GM04503 (cell line): ENCODE data around the gene COL27A1.

Source experiments
- DNase-seq: peaks from one replicate; pipeline ENCODE4 v3.0.0-alpha.2; 2012; ENCODE audit warnings: low read depth

COL27A1 gene

GRCh38 chr9:114207034-114207810, 51.9 kb downstream of the COL27A1 start:
- DNase-seq: no peak

GRCh38 chr9:114207845-114208244, 52.5 kb downstream of the COL27A1 start:
- no peak for DNase-seq

DNA sequence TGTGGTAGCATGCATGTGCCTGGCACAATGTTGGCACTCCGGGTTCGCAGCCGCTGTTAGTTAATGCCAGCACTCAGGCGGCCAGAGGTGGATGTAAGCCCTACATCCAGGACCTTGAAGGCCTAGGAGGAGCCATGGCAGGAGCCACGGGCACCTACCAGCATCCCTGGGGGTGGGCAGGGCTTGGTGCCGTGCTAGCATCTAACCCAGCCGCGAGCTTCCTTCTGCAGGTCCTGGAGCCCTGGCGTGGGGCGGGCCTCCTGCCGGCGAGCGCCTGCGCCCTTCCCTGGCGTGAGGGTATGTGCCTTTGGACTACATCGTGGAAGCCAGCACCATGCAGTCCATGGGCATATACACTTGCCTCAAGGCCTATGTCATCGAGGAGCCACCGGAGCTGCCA, 53.8 kb downstream of the COL27A1 start:
- no peak for DNase-seq

GRCh38 chr9:114210136-114210535, 54.8 kb downstream of the COL27A1 start:
- DNase-seq: no peak

GRCh38 chr9:114210691-114211276, 55.4 kb downstream of the COL27A1 start:
- no peak for DNase-seq

DNA sequence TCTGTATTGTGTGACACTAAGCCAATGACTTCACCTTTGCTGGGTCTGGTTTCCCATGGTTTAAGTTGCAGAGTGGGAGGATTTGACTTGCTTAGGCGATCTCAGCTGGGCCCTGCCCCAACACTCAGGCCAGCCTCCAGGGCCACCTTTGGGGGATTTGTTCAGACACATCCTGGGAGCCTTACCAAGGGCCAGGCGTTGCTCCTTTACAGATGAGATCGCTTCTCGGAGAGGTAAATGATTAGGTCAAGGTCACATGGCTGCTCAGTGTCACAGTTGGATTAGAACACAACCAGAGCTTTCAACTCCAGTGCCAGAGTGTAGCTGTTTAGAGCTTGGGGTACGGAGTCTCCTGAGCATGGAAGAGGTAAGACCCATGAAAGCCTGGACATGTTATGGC, 57.5 kb downstream of the COL27A1 start:
- no peak for DNase-seq

GRCh38 chr9:114213566-114213965, 58.2 kb downstream of the COL27A1 start:
- no peak for DNase-seq

DNA sequence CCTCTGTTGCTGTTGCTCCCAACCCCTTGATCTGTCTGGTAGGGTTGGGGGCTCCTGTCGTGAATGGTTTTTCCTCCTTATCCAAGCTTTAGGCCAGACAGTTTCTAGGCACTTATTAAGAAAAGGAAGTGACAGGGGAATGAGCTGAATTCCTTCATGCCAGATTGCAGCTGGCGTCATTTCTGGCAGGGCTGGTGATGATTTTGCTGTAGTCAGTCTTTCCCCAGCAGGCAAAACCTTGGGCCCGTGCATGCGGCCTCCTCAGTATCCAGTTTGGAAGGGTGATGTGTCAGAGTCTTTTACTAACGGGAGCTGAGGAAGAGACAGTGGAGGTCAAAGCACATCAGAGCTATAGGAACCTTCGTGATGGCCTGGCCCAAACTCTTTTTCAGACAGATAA, 58.8 kb downstream of the COL27A1 start:
- peak; percentile 61 for DNase-seq

GRCh38 chr9:114214686-114215414, 59.5 kb downstream of the COL27A1 start:
- DNase-seq: no peak

DNA sequence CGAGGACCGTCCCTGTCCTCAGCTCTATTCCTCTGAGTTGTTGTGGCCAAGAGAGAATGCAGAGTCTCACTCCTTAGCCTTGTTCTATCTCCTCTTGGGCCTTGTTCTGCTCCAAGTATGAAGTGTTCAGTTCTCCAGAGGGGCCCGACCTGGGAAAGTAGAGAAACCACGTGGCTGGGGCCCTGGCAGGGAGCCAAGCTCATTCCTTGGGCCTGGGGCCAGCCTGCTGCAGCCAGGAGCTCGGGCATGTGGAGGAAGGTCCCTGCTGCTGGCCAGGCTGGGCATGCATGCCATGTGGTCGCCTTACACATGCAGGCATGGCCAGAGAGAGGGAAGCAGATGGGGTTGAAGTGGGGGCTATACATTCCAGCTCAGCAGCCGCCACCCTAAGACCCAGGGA, 60.7 kb downstream of the COL27A1 start:
- no peak for DNase-seq

DNA sequence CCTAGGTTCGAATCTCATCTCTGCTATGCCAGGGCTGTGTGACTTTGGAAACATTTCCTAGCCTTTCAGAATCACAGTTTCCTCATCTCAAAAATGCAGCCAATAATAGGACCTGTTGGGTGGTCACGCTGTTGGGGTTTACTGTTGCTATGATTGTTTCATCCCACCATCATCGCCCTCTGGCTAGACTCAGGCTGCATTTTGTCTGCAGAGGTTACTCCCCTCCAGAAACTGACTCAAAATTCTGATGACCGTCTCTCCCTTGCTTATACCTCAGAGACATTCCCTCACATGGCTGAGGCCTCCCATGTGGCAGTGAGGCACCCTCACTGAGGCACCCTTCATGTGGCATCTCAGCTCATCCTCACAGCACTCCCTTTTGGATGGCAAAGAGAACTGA, 61.6 kb downstream of the COL27A1 start:
- no peak for DNase-seq

DNA sequence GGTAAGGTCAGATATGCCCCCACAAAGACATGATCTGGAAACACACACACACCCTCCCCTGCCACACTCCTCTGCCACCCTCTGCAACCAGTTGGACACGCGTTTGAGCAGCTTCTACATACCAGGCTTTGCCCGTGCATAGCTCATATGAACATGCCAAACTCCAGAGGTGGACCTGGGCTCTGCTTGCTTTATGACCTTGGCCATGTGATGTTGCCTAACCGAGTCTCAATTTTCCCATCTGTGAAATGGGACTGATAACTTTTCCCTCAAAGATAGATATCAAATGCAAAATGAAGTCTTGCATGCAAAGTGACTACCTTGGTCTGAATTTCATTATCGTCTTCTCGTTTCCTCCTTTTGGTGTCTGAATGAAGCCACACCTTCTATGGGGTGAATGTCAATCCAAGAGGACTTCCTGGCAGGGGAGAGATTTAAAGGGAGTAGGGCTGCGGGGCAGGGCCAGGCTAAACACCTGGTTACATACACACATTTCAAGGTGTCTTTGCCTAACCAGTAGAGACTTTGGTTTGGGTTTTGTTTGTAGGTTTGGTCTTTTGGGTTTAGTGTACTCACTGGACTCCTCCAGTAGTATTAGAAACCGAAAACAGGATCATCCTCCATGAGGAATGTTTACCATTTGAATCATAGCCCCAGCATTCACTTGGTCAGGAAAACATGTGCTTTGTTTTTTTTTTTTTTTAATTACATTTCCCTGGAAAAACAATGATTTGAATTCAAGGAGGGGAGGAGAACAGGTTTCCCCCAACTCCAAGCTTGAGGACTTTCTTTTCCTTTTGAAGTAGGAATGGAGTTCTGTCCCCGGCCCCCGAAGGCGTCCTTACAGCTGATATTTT, 63.2 kb downstream of the COL27A1 start:
- no peak for DNase-seq

- no peak for DNase-seq
These were observed 64.8 kb downstream of the COL27A1 start for GRCh38 chr9:114220061-114220541.

DNA sequence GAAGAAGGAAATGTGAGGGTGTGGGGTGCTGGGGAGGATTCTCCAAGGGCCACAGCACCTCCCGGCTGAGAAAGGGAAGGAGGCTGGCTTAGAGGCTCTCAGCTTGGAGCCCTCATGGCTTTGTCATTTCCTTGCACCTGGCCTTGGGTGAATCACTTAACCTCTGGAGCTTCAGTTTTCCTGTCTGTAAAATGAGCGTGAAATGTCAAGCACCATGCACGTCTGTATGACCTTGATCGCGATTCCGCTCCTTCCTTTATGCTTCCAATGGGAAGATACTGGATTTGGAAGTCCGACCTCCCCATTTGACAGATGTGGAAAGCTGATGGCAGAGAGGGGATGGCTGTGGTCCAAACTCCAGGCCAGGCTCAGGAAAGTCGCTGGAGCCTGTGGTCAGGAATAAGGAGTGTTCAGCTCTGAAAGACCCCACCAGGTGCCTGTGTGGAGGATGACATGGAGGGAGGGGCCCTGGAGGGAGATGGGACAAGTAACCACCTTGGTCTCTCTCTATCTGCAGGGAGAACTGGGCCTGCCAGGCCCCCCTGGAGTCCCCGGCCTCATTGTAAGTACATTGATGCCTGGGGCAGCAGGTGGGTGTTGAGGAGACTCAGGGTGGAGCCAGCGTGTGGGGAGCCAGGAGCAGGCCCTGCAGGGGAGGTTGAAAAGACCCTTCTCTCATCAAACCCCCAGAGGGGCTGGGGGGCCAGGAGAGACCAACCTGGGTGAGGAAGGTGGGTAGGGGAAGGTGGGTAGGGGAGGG, 66.5 kb downstream of the COL27A1 start:
- no peak for DNase-seq

- DNase-seq: no peak
These were observed 68.4 kb downstream of the COL27A1 start for GRCh38 chr9:114223564-114224246.

- no peak for DNase-seq
These were observed 68.9 kb downstream of the COL27A1 start for GRCh38 chr9:114224247-114224610.

DNA sequence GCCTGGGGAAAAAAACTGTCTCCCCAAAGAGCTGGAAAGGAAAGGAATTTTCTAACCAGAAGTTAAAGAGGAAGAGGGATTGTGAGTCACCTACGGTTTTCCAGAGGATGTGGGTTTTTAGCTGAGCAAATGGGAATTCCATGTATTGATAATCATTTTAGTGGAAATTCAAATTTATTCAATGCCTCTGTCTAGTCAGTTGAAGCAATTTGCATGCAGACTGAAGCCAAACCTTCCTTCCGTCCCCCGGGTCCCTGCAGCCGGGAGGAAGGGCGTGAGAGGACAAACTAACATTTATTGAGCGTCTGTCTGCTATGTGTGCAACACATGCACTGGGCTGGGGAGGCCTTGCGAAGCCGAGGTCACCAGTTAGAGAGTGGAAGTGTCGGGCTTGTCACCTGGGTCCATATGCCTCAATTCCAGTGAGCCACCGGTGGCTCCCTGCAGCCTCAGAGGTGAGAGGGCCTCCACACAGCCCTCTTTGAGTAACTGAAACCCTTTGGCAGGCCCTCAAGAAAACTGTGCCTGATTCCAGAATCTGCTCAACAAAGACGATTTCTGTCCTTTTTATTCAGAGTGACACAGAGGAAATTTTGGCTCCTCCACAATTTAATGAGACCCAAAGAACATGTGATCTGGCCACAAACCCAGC, 70.3 kb downstream of the COL27A1 start:
- no peak for DNase-seq

DNA sequence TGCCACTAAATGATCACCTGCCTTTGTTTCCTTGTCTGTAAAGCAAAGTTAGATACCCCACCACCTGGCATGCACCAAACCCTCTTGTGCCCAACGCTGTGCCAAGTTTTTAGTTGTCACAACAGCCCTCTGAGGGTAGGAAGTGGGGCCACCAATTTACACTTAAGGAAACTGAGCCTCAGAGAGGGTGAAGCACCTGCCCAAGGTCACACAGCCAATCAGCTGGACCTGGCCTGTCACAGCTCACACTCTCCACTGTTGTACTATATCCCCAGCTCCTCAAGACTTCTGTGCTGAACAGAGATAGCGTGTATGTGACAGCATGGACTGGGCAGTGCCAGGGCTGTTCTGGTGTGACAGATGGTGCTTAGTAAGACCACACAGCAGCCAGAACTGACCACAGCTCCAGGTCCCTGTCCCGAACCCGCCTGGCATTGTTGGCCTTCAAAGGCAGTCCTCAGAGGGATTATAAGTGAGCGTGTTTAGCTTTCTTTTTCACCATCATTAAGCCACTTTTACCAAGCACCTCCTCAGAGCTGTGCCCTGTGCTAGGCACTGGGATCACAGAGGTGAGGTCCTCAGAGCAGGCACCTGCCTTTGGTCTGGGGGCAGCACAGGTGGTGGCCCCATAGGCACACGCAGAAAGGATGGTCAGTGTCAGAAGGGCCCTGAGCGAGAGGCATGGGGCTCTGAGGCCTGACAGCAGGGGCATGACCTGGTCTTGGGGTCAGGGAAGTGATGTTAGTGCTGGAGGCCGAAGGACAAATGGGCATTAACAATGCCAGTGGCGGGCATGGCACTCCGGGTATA, 71.1 kb downstream of the COL27A1 start:
- no peak for DNase-seq

DNA sequence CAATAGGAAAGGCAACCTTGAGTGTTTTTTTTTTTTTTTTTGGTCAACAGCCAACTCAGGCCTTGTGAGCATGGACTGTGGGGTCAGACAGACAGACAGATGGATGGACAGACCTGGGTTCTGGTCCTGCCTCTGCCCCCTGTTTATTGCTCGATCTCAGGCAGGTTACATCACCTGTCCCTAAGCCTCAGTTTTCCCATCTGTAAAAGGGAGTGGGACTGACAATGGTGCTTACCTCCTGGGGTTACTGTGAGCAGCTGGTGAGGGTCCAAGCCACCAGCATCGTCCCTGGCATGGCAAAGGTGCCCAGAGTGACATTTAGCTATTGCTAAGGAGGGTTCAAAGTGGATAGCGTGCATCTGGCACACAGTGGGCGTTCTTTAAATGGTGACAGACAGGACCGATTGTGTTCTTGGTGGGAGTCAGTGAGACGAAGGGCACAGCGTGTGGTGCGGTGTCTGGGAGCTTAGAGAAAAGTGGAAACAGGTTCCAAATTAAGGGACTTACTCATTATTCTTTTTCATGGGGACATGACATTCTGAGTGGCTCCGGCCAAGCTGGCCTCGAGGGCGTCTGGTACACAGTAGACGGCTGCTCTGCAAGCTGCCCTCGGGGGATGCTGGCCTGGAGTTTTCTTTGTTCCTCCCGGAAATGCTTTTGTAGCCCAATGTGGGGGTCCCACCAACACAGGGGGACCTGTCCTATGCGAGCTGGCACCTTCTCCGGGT, 72.1 kb downstream of the COL27A1 start:
- DNase-seq: no peak
